ENCODE data around the gene RFT1. TPM values are rescaled to one million over a fixed set of nuclear protein-coding genes. Genes with fewer than 3 reads are reported as not detected.

Gene RFT1
- total RNA-seq, 1 experiment from 2014 or later = 33.6 TPM

- Histone ChIP-seq H3K4me2 (ENCODE audit: low read length) (peak overlapping the region; percentile 98), H3K4me3 (replicated peaks in 1 of 2; ENCODE audit: low read depth in 1 of 2, low read length in 2 of 2) (peak overlapping the region; percentile 85 to 90; a peak in 3 of 4 replicates), H3K79me2 (ENCODE audit: insufficient read depth, low read length) (peaks cover 45% of the 10 kb centered on the region), H3K27ac (ENCODE audit: low read depth, low read length) (no peak overlapping the region; the same call in 1 of the 2 replicates), H3K9ac (ENCODE audit: low read length) (peak overlapping the region; percentile 80; the same call in 1 of the 2 replicates), H3K4me1 (ENCODE audit: control insufficient read depth in 1 of 2, insufficient read depth in 2 of 2, low read length in 2 of 2) (peaks cover 24 to 38% of the 10 kb centered on the region in 2 experiments), H3K27me3 (ENCODE audit: insufficient read depth, low read length) (no peaks in the 10 kb centered on the region), H3K9me3 (ENCODE audit: control insufficient read depth in 1 of 2, insufficient read depth in 1 of 2, low read depth in 1 of 2, low read length in 2 of 2) (no peaks in the 10 kb centered on the region), H3K36me3 (ENCODE audit: control insufficient read depth in 1 of 2, insufficient read depth in 2 of 2, low read length in 2 of 2) (no peaks in the 10 kb centered on the region), H4K20me1 (ENCODE audit: insufficient read depth) (no peaks in the 10 kb centered on the region), H3K9me2 (ENCODE audit: insufficient read depth) (no peaks in the 10 kb centered on the region), H2AFZ (ENCODE audit: low read depth, low read length, poor library complexity, severe bottlenecking) (no peak overlapping the region)
- POLR2A ChIA-PET = interaction anchor here (0.6 to 1.5 kb wide), 2 partner anchors 33 to 489 kb away, joined by 3 to 5 read pairs; no protein-coding TSS in a partner anchor
- DNase-seq (ENCODE audit: low read depth, low spot score) (no peak), ATAC-seq (no peak)
- RAD21 ChIA-PET (ENCODE audit: low non-redundant PET in 1 of 2, low total read pairs in 2 of 2, uncharacterized antibody in 2 of 2, unreplicated experiment in 2 of 2) = no interaction called here
- TF ChIP-seq JUND (IDR thresholded peaks at IDR 0.05) (no peak), SP1 (IDR thresholded peaks at IDR 0.05; ENCODE audit: low read depth) (no peak), RAD21 (IDR thresholded peaks at IDR 0.05; ENCODE audit: low read depth) (no peak), REST (IDR thresholded peaks at IDR 0.05; ENCODE audit: low read depth) (no peak), EGR1 (IDR thresholded peaks at IDR 0.05; ENCODE audit: low read depth) (no peak; the same call in 1 of the 2 replicates), YY1 (IDR thresholded peaks at IDR 0.05; ENCODE audit: extremely low read depth, insufficient replicate concordance, low read depth, low read length) (no peak), ZBTB33 (IDR thresholded peaks at IDR 0.05; ENCODE audit: extremely low read depth, insufficient replicate concordance, low read length) (no peak), EZH2phosphoT487 (IDR thresholded peaks at IDR 0.05; ENCODE audit: borderline replicate concordance) (no peak), TCF7L2 (IDR thresholded peaks at IDR 0.05; ENCODE audit: borderline replicate concordance, extremely low read depth, insufficient read depth, insufficient read length) (no peak), POLR2AphosphoS5 (IDR thresholded peaks at IDR 0.05; ENCODE audit: low read depth, low read length) (no peak)
- intact Hi-C loops (cut with micrococcal nuclease) = no loop called here
- no TSS peak for BruUV-seq (replicated peaks)
- CTCF ChIA-PET = no interaction called here
Measured at GRCh38 chr3:53162672-53163443, 32.6 kb upstream of the RFT1 start.
